ENCODE measurements around the gene MAP7.
"Not testable (repeated sequence)": the region's sequence is repeated elsewhere in the genome, so short reads cannot be mapped to it uniquely, and the experiment has no call there.

The MAP7 gene

DNA sequence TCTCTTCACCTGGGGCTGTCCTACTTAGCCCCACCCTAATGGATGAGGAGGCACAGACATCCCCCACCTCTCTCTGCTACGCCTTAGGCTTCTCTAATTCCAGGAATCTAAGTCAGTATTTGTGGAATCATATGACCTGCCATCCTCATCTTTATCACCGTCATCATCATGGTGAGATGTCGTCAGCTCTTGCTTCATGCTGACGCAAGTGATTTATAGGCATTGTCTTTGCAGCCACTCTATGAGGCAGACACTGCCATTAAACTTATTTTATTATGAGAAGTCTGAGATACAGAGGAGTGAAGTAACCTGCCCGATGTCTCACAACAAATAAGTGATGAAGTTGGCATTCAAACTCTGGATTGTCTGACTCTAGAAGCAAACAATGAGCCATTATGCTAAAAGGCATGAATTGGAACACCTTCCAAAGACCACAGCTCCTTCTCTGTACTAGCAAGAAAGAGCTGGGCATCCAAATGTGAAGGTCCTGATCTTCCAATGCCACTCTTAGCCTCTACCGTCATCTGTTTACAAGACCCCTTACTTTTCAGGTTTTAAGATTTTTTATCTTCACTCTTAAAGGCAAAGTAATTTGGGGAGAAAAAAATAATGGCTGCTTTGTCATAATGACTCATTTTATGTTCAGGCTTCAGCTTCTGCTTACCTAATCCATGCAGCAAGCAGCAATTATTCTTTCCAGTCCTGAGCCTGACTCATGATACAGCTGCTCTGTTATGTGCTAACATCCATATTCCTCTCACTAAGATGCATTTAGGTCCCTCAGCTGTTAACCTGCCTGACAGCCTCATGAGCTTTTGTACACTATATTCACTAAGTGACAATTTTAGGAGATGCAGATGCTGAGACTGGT lies 146.9 kb downstream of the MAP7 start:
- TF ChIP-seq, protein P1, sequence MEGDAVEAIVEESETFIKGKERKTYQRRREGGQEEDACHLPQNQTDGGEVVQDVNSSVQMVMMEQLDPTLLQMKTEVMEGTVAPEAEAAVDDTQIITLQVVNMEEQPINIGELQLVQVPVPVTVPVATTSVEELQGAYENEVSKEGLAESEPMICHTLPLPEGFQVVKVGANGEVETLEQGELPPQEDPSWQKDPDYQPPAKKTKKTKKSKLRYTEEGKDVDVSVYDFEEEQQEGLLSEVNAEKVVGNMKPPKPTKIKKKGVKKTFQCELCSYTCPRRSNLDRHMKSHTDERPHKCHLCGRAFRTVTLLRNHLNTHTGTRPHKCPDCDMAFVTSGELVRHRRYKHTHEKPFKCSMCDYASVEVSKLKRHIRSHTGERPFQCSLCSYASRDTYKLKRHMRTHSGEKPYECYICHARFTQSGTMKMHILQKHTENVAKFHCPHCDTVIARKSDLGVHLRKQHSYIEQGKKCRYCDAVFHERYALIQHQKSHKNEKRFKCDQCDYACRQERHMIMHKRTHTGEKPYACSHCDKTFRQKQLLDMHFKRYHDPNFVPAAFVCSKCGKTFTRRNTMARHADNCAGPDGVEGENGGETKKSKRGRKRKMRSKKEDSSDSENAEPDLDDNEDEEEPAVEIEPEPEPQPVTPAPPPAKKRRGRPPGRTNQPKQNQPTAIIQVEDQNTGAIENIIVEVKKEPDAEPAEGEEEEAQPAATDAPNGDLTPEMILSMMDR (IDR thresholded peaks at IDR 0.05; ENCODE audit: low read depth, low read length): no peak
- DNase-seq (ENCODE audit: extremely low read depth, low read depth): peak; percentile 44

DNA sequence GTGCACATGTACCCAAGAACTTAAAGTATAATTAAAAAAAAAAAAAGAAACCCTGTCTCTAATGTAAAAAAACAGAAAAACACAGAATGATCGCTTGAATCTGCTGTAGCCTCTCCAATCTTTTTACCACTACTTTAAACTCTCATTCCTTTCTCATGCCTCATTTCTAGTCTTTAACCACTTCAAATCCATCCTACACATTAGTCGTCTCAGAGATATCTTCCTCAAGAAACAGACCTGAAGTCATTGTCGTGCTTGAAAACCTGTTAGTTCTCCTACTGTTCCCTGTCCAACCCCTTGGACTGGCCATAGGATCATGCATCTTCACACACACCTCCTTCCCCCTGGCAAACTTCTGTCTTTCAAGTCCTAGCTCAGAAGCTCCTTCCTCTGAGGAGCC lies 148.5 kb downstream of the MAP7 start:
- no peak for DNase-seq (ENCODE audit: extremely low read depth, low read depth)
- TF ChIP-seq, protein P1 (IDR thresholded peaks at IDR 0.05; ENCODE audit: low read depth, low read length): no peak

DNA sequence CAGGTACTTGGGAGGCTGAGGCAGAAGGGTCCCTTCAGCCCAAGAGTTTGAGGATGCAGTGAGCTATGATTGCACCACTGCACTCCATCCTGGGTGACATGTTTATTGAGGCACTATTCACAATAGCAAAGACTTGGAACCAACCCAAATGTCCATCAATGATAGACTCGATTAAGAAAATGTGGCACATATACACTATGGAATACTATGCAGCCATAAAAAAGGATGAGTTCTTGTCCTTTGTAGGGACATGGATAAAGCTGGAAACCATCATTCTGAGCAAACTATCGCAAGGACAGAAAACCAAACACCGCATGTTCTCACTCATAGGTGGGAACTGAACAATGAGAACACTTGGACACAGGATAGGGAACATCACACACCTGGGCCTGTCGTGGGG lies 149.0 kb downstream of the MAP7 start:
- DNase-seq (ENCODE audit: extremely low read depth, low read depth): not testable (repeated sequence)

DNA sequence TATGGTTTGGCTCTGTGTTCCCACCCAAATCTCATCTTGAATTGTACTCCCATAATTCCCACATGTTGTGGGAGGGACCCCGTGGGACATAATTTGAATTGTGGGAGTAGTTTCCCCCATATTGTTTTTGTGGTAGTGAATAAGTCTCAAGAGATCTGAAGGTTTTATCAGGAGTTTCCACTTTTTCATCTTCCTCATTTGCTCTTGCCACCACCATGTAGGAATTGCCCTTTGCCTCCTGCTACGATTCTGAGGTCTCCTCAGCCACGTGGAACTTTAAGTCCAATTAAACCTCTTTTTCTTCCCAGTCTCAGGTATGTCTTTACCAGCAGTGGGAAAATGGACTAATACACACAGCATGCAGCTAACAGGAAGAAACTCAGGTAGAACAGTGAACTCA lies 151.8 kb downstream of the MAP7 start:
- no peak for DNase-seq (ENCODE audit: extremely low read depth, low read depth)

DNA sequence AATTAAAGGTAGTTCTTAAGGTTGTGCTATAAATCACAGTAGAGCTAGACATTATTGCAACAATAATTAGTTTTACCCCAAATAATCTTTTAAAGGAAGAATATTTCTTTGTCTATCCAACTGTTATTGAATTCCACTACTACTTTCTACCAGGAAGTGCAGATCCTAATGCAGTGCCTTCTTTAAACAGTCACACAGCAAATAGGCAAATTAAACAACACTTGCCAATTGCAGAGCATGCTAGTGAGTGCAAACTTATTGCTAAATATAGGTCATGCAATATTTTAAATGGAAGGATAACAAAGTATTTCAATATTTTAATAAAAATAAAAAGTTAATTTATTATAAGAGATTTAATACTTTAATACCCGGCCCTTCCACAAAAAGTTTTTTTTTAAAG lies 153.3 kb downstream of the MAP7 start:
- TF ChIP-seq, protein P1 (IDR thresholded peaks at IDR 0.05; ENCODE audit: low read depth, low read length): no peak
- no peak for DNase-seq (ENCODE audit: extremely low read depth, low read depth)

More for the DNA sequence above, 151.8 kb downstream of the MAP7 start:
- TF ChIP-seq, protein P1 (IDR thresholded peaks at IDR 0.05; ENCODE audit: low read depth, low read length): no peak

DNA sequence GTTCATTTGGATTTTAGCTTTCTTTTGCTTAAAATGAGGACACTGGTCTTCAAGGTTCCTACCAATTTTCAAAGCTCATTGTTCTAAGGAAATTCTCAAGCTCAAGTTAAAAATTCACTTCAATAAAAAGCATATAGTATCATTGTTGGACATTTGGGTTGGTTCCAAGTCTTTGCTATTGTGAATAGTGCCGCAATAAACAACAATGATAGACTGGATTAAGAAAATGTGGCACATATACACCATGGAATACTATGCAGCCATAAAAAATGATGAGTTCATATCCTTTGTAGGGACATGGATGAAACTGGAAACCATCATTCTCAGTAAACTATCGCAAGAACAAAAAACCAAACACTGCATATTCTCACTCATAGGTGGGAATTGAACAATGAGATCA lies 159.3 kb downstream of the MAP7 start:
- not testable (repeated sequence) for DNase-seq (ENCODE audit: extremely low read depth, low read depth)

DNA sequence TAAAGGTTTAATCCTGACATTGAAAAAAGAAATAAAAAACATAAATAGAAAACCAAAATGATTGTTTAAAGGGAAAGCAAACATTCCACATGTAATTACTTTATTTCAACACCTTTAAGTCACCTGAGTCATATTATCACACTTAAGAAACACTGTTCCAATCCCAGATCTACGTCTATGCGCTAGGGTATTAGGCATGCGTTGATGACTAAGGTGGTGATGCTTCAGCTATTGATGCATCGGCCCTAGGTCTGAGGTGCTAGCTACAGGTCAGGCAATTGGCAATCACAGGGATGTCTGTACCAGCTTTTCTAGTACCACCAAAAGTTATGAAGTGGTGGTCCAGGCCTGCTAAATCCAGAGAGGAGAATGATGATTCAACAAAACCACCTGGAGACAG lies 162.9 kb downstream of the MAP7 start:
- TF ChIP-seq, protein P1 (IDR thresholded peaks at IDR 0.05; ENCODE audit: low read depth, low read length): no peak

DNA sequence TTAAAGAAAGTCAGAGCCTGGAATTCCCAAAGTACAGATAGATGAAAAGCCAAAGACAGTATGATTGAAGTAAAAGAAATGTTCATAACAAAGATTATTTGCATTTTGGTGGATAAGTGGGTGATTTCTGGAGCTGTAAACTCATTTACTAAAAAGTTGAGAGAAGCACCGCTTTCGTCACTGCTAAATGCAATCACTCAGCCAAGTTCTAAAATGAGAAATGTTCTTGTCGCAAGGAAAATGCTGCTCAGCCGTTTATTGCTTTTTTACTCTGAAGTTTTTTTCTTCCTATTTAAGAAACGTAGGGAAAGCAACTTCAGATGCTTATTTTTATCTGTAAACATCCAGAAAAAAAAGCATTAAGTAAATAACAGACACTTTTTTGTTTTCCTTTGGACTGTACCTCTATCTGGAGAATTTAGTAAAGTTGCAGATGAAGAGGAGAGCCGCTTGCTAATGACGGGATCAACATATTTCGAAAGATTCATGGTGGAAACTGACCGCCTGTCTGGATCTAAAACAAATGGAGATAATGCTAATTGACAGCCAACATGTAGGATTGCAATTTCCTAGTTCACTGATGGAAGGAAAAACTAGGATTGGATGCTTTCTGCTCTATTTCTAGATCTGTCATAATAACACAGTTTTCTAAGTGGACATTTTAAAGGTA lies 166.8 kb downstream of the MAP7 start:
- no peak for DNase-seq (ENCODE audit: extremely low read depth, low read depth)
- TF ChIP-seq, protein P1 (IDR thresholded peaks at IDR 0.05; ENCODE audit: low read depth, low read length): no peak

More for the DNA sequence above, 162.9 kb downstream of the MAP7 start:
- DNase-seq (ENCODE audit: extremely low read depth, low read depth): no peak
